ENCODE data around the gene CERS6. TPM values are rescaled to one million over a fixed set of nuclear protein-coding genes. Genes with fewer than 3 reads are reported as not detected.

CERS6 gene
- total and polyA plus RNA-seq, 10 of the 15 experiments (the other 5 are each of a cell fraction or from before 2014, with no cell fraction given), result 1.3 to 20.4 (median 14.1) TPM

DNA sequence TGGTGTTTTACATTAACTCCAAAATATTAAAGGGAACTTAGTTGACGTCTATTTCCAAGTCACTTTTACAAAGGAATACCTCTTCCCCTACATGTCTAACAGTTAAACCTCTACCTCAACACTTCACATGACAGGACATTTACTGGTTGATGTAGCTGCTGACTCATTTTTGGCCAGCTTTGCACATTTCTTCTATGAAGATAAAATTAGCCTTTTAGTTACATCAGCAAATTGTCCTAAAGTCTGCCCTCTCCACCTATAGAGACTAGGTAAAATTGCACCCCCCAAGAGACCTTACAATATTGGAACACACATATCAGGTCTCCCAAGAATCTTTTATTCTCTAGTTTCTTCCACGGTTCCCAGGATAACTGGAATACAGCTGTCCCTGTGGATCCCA, 10.1 kb upstream of the CERS6 start:
- Histone ChIP-seq H3K27me3 (replicated peaks in 1 of 2; ENCODE audit: control insufficient read depth in 2 of 2, insufficient read depth in 2 of 2, low read length in 1 of 2) (no peaks in the 10 kb centered on the region), H3K9me3 (replicated peaks; ENCODE audit: control insufficient read depth, insufficient read depth, low read length) (peaks cover 2% of the 10 kb centered on the region), H3K4me3 (no peak overlapping the region), H3K27ac (ENCODE audit: control insufficient read depth, insufficient read depth) (no peak overlapping the region), H2AFZ (ENCODE audit: control insufficient read depth, low read depth, low read length) (no peak overlapping the region), H4K20me1 (ENCODE audit: control insufficient read depth, insufficient read depth) (no peaks in the 10 kb centered on the region), H3K9ac (ENCODE audit: control insufficient read depth, insufficient read depth, low read length) (no peak overlapping the region), H3K79me2 (ENCODE audit: control insufficient read depth, insufficient read depth, low read length) (no peaks in the 10 kb centered on the region), H3K4me2 (ENCODE audit: control insufficient read depth, insufficient read depth) (no peak overlapping the region), H3K4me1 (ENCODE audit: control insufficient read depth, insufficient read depth, low read length) (no peaks in the 10 kb centered on the region), H3K36me3 (ENCODE audit: control insufficient read depth in 2 of 2, insufficient read depth in 2 of 2, low read length in 1 of 2) (no peaks in the 10 kb centered on the region)
- POLR2A ChIA-PET, result no interaction called here
- 78% methylated on average over 2 of the region's 2 CpGs for whole genome bisulfite sequencing (ENCODE audit: insufficient coverage, insufficient replicate concordance, low lambda C conversion rate, missing lambda C conversion rate)
- CTCF ChIA-PET, result no interaction called here
- BruUV-seq (replicated peaks), result no TSS peak
- intact Hi-C loops (cut with micrococcal nuclease; ENCODE audit: unreplicated experiment), result no loop called here
- FAIRE-seq (no peak), ATAC-seq (no peak), DNase-seq (ENCODE audit: low read depth, low spot score) (no peak)
- in situ Hi-C loops (cut with MboI), result no loop called here
- SMC1A ChIA-PET (ENCODE audit: uncharacterized antibody, unreplicated experiment), result no interaction called here
- TF ChIP-seq NRF1 (conservative IDR thresholded peaks at IDR 0.05; ENCODE audit: low read depth, low read length), result no peak
- TF ChIP-seq CBX3 (IDR thresholded peaks at IDR 0.05; ENCODE audit: borderline replicate concordance, low read depth), result no peak
- no peak for TF ChIP-seq IRF4 (IDR thresholded peaks at IDR 0.05; ENCODE audit: low read depth, low read length)
- TF ChIP-seq, protein P1, sequence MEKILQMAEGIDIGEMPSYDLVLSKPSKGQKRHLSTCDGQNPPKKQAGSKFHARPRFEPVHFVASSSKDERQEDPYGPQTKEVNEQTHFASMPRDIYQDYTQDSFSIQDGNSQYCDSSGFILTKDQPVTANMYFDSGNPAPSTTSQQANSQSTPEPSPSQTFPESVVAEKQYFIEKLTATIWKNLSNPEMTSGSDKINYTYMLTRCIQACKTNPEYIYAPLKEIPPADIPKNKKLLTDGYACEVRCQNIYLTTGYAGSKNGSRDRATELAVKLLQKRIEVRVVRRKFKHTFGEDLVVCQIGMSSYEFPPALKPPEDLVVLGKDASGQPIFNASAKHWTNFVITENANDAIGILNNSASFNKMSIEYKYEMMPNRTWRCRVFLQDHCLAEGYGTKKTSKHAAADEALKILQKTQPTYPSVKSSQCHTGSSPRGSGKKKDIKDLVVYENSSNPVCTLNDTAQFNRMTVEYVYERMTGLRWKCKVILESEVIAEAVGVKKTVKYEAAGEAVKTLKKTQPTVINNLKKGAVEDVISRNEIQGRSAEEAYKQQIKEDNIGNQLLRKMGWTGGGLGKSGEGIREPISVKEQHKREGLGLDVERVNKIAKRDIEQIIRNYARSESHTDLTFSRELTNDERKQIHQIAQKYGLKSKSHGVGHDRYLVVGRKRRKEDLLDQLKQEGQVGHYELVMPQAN (conservative IDR thresholded peaks at IDR 0.05), result no peak
- TF ChIP-seq KDM1A (IDR thresholded peaks at IDR 0.05; ENCODE audit: borderline replicate concordance), result no peak
- RAD21 ChIA-PET (ENCODE audit: unreplicated experiment), result no interaction called here

DNA sequence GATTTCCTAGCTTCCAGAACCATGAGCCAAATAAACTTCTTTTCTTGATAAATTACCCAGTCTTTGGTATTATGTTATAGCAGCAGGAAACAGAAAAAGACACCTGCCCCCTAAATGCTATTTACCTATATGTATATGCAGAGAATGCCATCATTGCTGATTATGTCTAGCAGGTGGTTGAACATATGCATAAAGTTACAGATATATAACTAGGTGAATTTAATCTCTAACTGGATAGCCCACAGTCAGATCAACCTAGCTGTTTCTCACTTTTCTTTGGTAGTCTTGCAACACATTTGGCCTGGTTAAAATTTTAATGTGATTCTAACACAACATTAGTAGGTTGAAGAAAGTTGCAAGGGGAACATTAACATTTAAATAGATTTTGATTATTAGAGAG, 7.1 kb upstream of the CERS6 start:
- no peaks in the 10 kb centered on the region for H3K79me2 ChIP-seq (ENCODE audit: control insufficient read depth, insufficient read depth, low read length)
- no peaks in the 10 kb centered on the region for H3K36me3 ChIP-seq (ENCODE audit: control insufficient read depth in 2 of 2, insufficient read depth in 2 of 2, low read length in 1 of 2)
- in situ Hi-C loops (cut with MboI), result no loop called here
- H4K20me1 ChIP-seq (ENCODE audit: control insufficient read depth, insufficient read depth), result no peaks in the 10 kb centered on the region
- FAIRE-seq (no peak), ATAC-seq (no peak), DNase-seq (ENCODE audit: low read depth, low spot score) (no peak)
- intact Hi-C loops (cut with micrococcal nuclease; ENCODE audit: unreplicated experiment), result no loop called here
- H3K27ac ChIP-seq (ENCODE audit: control insufficient read depth, insufficient read depth), result no peak overlapping the region
- SMC1A ChIA-PET (ENCODE audit: uncharacterized antibody, unreplicated experiment), result no interaction called here
- H3K4me1 ChIP-seq (ENCODE audit: control insufficient read depth, insufficient read depth, low read length), result no peaks in the 10 kb centered on the region
- CTCF ChIA-PET, result no interaction called here
- H3K27me3 ChIP-seq (replicated peaks in 1 of 2; ENCODE audit: control insufficient read depth in 2 of 2, insufficient read depth in 2 of 2, low read length in 1 of 2), result no peaks in the 10 kb centered on the region
- no peak overlapping the region for H3K4me2 ChIP-seq (ENCODE audit: control insufficient read depth, insufficient read depth)
- no peak overlapping the region for H2AFZ ChIP-seq (ENCODE audit: control insufficient read depth, low read depth, low read length)
- no TSS peak for BruUV-seq (replicated peaks)
- H3K4me3 ChIP-seq, result no peak overlapping the region
- POLR2A ChIA-PET, result no interaction called here
- RAD21 ChIA-PET (ENCODE audit: unreplicated experiment), result no interaction called here
- peaks cover 2% of the 10 kb centered on the region for H3K9me3 ChIP-seq (replicated peaks; ENCODE audit: control insufficient read depth, insufficient read depth, low read length)
- H3K9ac ChIP-seq (ENCODE audit: control insufficient read depth, insufficient read depth, low read length), result no peak overlapping the region
- TF ChIP-seq TAF1 (IDR thresholded peaks at IDR 0.05; ENCODE audit: borderline replicate concordance, low read depth, low read length), result no peak
- TF ChIP-seq IKZF2 (IDR thresholded peaks at IDR 0.05), result no peak
- TF ChIP-seq, protein P2, sequence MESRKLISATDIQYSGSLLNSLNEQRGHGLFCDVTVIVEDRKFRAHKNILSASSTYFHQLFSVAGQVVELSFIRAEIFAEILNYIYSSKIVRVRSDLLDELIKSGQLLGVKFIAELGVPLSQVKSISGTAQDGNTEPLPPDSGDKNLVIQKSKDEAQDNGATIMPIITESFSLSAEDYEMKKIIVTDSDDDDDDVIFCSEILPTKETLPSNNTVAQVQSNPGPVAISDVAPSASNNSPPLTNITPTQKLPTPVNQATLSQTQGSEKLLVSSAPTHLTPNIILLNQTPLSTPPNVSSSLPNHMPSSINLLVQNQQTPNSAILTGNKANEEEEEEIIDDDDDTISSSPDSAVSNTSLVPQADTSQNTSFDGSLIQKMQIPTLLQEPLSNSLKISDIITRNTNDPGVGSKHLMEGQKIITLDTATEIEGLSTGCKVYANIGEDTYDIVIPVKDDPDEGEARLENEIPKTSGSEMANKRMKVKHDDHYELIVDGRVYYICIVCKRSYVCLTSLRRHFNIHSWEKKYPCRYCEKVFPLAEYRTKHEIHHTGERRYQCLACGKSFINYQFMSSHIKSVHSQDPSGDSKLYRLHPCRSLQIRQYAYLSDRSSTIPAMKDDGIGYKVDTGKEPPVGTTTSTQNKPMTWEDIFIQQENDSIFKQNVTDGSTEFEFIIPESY (IDR thresholded peaks at IDR 0.05), result no peak
- TF ChIP-seq, protein P3, sequence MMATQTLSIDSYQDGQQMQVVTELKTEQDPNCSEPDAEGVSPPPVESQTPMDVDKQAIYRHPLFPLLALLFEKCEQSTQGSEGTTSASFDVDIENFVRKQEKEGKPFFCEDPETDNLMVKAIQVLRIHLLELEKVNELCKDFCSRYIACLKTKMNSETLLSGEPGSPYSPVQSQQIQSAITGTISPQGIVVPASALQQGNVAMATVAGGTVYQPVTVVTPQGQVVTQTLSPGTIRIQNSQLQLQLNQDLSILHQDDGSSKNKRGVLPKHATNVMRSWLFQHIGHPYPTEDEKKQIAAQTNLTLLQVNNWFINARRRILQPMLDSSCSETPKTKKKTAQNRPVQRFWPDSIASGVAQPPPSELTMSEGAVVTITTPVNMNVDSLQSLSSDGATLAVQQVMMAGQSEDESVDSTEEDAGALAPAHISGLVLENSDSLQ (IDR thresholded peaks at IDR 0.05), result no peak
- TF ChIP-seq RB1 (IDR thresholded peaks at IDR 0.05; ENCODE audit: borderline replicate concordance), result no peak
- TF ChIP-seq RAD51 (IDR thresholded peaks at IDR 0.05), result no peak
- TF ChIP-seq JUND (IDR thresholded peaks at IDR 0.05; ENCODE audit: low read depth, low read length), result no peak

All from GM12878 (cell line).